ENCODE results near the gene HFE. TPM values are rescaled to one million over a fixed set of nuclear protein-coding genes. Genes with fewer than 3 reads are reported as not detected.
A peak's percentile ranks its signal among the peaks of the same experiment; 100 is the strongest.
"Not testable (repeated sequence)": the region's sequence is repeated elsewhere in the genome, so short reads cannot be mapped to it uniquely, and the experiment has no call there.

The HFE gene
- total and polyA plus RNA-seq, 2 experiments from 2014 or later = 8.6 to 10.8 TPM

DNA sequence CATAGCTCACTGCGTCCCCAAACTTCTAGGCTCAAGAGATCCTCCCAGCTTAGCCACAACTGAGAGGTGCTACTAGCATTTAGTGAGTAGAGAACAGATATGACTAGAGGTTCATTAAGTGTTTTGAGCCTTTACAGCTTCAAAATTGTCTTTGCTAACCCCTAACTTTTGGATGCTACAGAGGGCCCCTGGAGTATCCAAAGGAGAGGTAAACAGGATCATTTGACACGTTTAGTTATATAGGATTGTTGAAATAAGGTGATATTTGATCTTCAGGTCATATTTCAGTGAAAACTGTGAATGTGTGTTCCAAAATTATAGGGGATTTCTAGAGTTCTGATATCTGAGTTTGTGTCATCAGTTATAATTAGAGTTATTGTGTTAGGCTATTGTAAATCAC, 19.2 kb upstream of the HFE start:
- H3K4me1 ChIP-seq (ENCODE audit: insufficient read depth) = peaks cover 12% of the 10 kb centered on the region
- no peaks in the 10 kb centered on the region for H3K36me3 ChIP-seq (ENCODE audit: low read depth)
- no peaks in the 10 kb centered on the region for H3K79me2 ChIP-seq (ENCODE audit: insufficient read depth)
- no peak overlapping the region for H3K4me2 ChIP-seq (ENCODE audit: unreplicated experiment)
- H3K9me2 ChIP-seq (ENCODE audit: insufficient read depth) = no peaks in the 10 kb centered on the region
- no peak overlapping the region for H3K27ac ChIP-seq
- no peak overlapping the region; the same call in 1 of the 2 replicates for H2AFZ ChIP-seq
- no peak overlapping the region for H3K4me3 ChIP-seq
- in situ Hi-C loops (cut with MboI) = no loop called here
- H3K9me3 ChIP-seq (ENCODE audit: low read depth) = no peaks in the 10 kb centered on the region
- no peak overlapping the region for H3K9ac ChIP-seq
- WGBS, 2 experiments (ENCODE audit: low coverage in 1 of 2, low lambda C conversion rate in 2 of 2, missing lambda C conversion rate in 2 of 2) = 87% methylated on average over 2 of the region's 2 CpGs
- no peak for TF ChIP-seq EZH2phosphoT487 (IDR thresholded peaks at IDR 0.05; ENCODE audit: insufficient read depth, low read depth)
- no peak for TF ChIP-seq EZH2 (IDR thresholded peaks at IDR 0.05; ENCODE audit: insufficient read depth, poor library complexity, severe bottlenecking)
- DNase-seq = no peak
- H3F3A ChIP-seq (ENCODE audit: insufficient read depth) = no peaks in the 10 kb centered on the region
- H4K20me1 ChIP-seq (ENCODE audit: insufficient read depth) = no peaks in the 10 kb centered on the region
- no peaks in the 10 kb centered on the region for H3K27me3 ChIP-seq (replicated peaks; ENCODE audit: insufficient read depth)

DNA sequence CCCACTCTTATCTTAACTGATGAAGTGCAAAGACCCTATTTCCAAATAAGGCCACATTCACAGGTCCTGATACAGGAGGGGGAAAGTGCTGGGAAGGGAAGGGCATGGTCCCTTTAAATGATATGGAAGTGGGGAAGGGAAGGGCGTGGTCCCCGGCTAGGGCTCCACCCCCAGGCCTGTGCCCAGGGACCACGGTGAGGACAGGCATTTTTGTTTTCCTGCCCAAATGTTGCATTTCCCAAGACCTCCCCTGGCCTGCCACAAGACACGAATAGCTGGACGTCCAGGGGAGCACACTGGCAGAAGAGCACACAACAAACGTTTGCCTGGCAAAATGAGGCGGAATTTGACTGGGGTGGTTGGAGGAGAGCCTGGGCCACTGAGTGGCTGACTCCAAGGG, 16.1 kb upstream of the HFE start:
- peak; percentile 40 for DNase-seq
- in situ Hi-C loops (cut with MboI) = no loop called here

GRCh38 chr6:26075063-26075717, 12.0 kb upstream of the HFE start:
- H3K27me3 ChIP-seq (replicated peaks; ENCODE audit: insufficient read depth) = no peaks in the 10 kb centered on the region
- no peaks in the 10 kb centered on the region for H4K20me1 ChIP-seq (ENCODE audit: insufficient read depth)
- H3K4me3 ChIP-seq = no peak overlapping the region
- H3K9me3 ChIP-seq (ENCODE audit: low read depth) = no peaks in the 10 kb centered on the region
- H3K9ac ChIP-seq = no peak overlapping the region
- in situ Hi-C loops (cut with MboI) = no loop called here
- no peaks in the 10 kb centered on the region for H3K9me2 ChIP-seq (ENCODE audit: insufficient read depth)
- no peak for DNase-seq
- H3K36me3 ChIP-seq (ENCODE audit: low read depth) = no peaks in the 10 kb centered on the region
- no peak overlapping the region for H3K4me2 ChIP-seq (ENCODE audit: unreplicated experiment)
- H2AFZ ChIP-seq = no peak overlapping the region
- no peak overlapping the region for H3K27ac ChIP-seq
- TF ChIP-seq EZH2 (IDR thresholded peaks at IDR 0.05; ENCODE audit: insufficient read depth, poor library complexity, severe bottlenecking) = no peak
- TF ChIP-seq EZH2phosphoT487 (IDR thresholded peaks at IDR 0.05; ENCODE audit: insufficient read depth, low read depth) = no peak
- no peaks in the 10 kb centered on the region for H3K79me2 ChIP-seq (ENCODE audit: insufficient read depth)
- no peaks in the 10 kb centered on the region for H3F3A ChIP-seq (ENCODE audit: insufficient read depth)
- 70 to 74% methylated on average over 20 of the region's 20 CpGs for WGBS, 2 experiments (ENCODE audit: low coverage in 1 of 2, low lambda C conversion rate in 2 of 2, missing lambda C conversion rate in 2 of 2)
- H3K4me1 ChIP-seq (ENCODE audit: insufficient read depth) = peaks cover 9% of the 10 kb centered on the region

More for the DNA sequence above, 16.1 kb upstream of the HFE start:
- no peak overlapping the region for H3K27ac ChIP-seq
- H3F3A ChIP-seq (ENCODE audit: insufficient read depth) = no peaks in the 10 kb centered on the region
- no peaks in the 10 kb centered on the region for H3K9me3 ChIP-seq (ENCODE audit: low read depth)
- no peaks in the 10 kb centered on the region for H3K27me3 ChIP-seq (replicated peaks; ENCODE audit: insufficient read depth)
- H3K4me3 ChIP-seq = 0 out of 2 replicates have a peak overlapping the region, but pooled peaks have one; percentile 32
- peak overlapping the region; percentile 48 for H3K4me2 ChIP-seq (ENCODE audit: unreplicated experiment)
- TF ChIP-seq EZH2phosphoT487 (IDR thresholded peaks at IDR 0.05; ENCODE audit: insufficient read depth, low read depth) (no peak), EZH2 (IDR thresholded peaks at IDR 0.05; ENCODE audit: insufficient read depth, poor library complexity, severe bottlenecking) (no peak)
- H3K36me3 ChIP-seq (ENCODE audit: low read depth) = no peaks in the 10 kb centered on the region
- peak overlapping the region; percentile 77 for H2AFZ ChIP-seq
- no peak overlapping the region for H3K9ac ChIP-seq
- WGBS, 2 experiments (ENCODE audit: low coverage in 1 of 2, low lambda C conversion rate in 2 of 2, missing lambda C conversion rate in 2 of 2) = 9% methylated on average over 7 of the region's 7 CpGs
- H3K9me2 ChIP-seq (ENCODE audit: insufficient read depth) = no peaks in the 10 kb centered on the region
- H4K20me1 ChIP-seq (ENCODE audit: insufficient read depth) = no peaks in the 10 kb centered on the region
- peaks cover 10% of the 10 kb centered on the region for H3K4me1 ChIP-seq (ENCODE audit: insufficient read depth)
- H3K79me2 ChIP-seq (ENCODE audit: insufficient read depth) = no peaks in the 10 kb centered on the region

DNA sequence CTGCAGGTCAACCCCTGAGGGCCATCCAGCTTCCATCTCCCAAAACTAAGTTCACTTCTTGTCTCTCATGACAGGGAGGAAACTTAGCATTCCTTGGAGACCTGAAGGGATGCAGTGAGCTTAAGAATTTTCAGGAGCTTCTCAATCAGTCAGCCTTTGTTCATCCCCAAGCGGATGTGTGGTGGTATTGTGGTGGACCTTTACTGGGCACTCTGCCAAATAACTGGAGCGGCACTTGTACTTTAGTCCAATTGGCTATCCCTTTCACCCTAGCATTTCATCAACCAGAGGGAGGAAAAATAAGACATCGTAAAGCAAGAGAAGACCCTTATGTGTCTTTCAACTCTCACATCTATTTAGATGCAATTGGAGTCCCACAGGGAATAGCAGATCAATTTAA, 9.2 kb upstream of the HFE start:
- H3K9ac ChIP-seq; DNase-seq; H3K4me1 ChIP-seq (ENCODE audit: insufficient read depth); H3K27me3 ChIP-seq (replicated peaks; ENCODE audit: insufficient read depth); H3K79me2 ChIP-seq (ENCODE audit: insufficient read depth); H4K20me1 ChIP-seq (ENCODE audit: insufficient read depth); H3K9me2 ChIP-seq (ENCODE audit: insufficient read depth); H3K4me2 ChIP-seq (ENCODE audit: unreplicated experiment); H3K36me3 ChIP-seq (ENCODE audit: low read depth); H3K27ac ChIP-seq; H2AFZ ChIP-seq; H3F3A ChIP-seq (ENCODE audit: insufficient read depth); in situ Hi-C loops (cut with MboI); H3K4me3 ChIP-seq; H3K9me3 ChIP-seq (ENCODE audit: low read depth): not testable (repeated sequence)
- WGBS, 2 experiments (ENCODE audit: low coverage in 1 of 2, low lambda C conversion rate in 2 of 2, missing lambda C conversion rate in 2 of 2) = 73 to 82% methylated on average over 3 of the region's 3 CpGs

DNA sequence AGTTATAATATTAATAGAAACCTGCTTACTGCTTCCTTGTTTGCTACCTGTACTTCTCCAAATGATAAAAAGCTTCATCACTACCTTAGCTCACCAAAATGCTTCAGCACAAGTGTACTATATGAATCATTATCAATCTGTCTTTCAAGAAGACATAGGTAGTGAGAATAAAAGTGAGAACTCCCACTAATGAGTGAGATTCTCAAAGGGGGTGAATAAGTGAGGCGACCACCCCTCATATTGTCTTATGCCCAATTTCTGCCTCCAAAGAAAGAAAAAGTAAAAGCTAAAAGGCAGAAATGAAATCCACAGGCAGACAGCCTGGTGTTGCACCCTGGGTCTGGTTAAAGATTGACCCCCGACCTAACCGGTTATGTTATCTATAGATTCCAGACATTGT, 6.1 kb upstream of the HFE start:
- DNase-seq; H3K9me3 ChIP-seq (ENCODE audit: low read depth); in situ Hi-C loops (cut with MboI); H3K4me3 ChIP-seq; H3K36me3 ChIP-seq (ENCODE audit: low read depth); H3K9ac ChIP-seq; H3K27me3 ChIP-seq (replicated peaks; ENCODE audit: insufficient read depth); H3F3A ChIP-seq (ENCODE audit: insufficient read depth); H3K27ac ChIP-seq; H2AFZ ChIP-seq; H4K20me1 ChIP-seq (ENCODE audit: insufficient read depth); H3K4me2 ChIP-seq (ENCODE audit: unreplicated experiment); H3K9me2 ChIP-seq (ENCODE audit: insufficient read depth); H3K4me1 ChIP-seq (ENCODE audit: insufficient read depth); H3K79me2 ChIP-seq (ENCODE audit: insufficient read depth): not testable (repeated sequence)
- 86 to 88% methylated on average over 3 of the region's 3 CpGs for WGBS, 2 experiments (ENCODE audit: low coverage in 1 of 2, low lambda C conversion rate in 2 of 2, missing lambda C conversion rate in 2 of 2)
